ENCODE measurements around the gene SORCS2. TPM values are rescaled to one million over a fixed set of nuclear protein-coding genes. Genes with fewer than 3 reads are reported as not detected.

SORCS2 gene
- total and polyA plus RNA-seq, 2 donors (not counting 1 experiment from before 2014, with no cell fraction given) = not detected

DNA sequence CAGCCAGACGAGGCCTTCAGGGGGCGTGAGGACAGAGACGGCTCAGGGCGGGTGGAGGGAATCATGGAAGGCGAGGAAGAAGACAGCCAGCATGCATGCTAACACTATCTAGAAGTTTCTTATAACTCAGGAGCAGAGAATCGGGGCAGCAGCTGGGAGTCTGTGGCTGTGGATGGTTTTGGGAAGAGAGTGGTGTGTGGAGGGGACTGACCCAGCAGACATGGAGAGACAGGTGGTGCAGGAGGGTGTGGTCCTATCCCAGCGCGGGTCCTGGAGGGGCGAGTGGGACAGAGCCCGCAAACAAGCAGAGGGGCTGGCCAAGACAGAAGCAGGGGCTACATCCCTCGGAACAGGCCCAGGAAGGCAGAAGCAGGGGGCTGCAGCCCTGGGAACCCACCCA is 555.2 kb downstream of the SORCS2 start:
- Histone ChIP-seq H3K4me2 (replicated peaks; ENCODE audit: low read depth, low read length, poor library complexity, severe bottlenecking) (no peak overlapping the region), H3K27me3 (replicated peaks in 1 of 4; ENCODE audit: control extremely low read depth in 1 of 4, control insufficient read depth in 3 of 4, insufficient read depth in 4 of 4, low read length in 3 of 4) (no peaks in the 10 kb centered on the region), H3K36me3 (replicated peaks in 1 of 2; ENCODE audit: control extremely low read depth in 1 of 2, control insufficient read depth in 1 of 2, extremely low read depth in 1 of 2, insufficient read depth in 2 of 2, low read length in 1 of 2) (no peaks in the 10 kb centered on the region), H3K4me3 (ENCODE audit: control extremely low read depth in 1 of 5, extremely low read depth in 1 of 5, insufficient read depth in 1 of 5, low read depth in 2 of 5, low read length in 4 of 5) (no peak overlapping the region), H2AFZ (ENCODE audit: insufficient read depth, low read depth, low read length, poor library complexity, severe bottlenecking) (no peak overlapping the region), H4K20me1 (ENCODE audit: control insufficient read depth, insufficient read depth, low read length, poor library complexity, severe bottlenecking) (no peaks in the 10 kb centered on the region), H3K79me2 (ENCODE audit: control insufficient read depth, insufficient read depth, low read length) (no peaks in the 10 kb centered on the region), H3K4me1 (ENCODE audit: control insufficient read depth in 2 of 2, insufficient read depth in 2 of 2, low read length in 2 of 2) (no peaks in the 10 kb centered on the region), H3K9ac (ENCODE audit: low read length) (no peak overlapping the region), H3K27ac (ENCODE audit: low read length in 2 of 2) (no peak overlapping the region), H3K9me3 (ENCODE audit: control extremely low read depth in 1 of 3, control insufficient read depth in 2 of 3, insufficient read depth in 1 of 3, low read length in 2 of 3) (no peaks in the 10 kb centered on the region)
- ChIA-PET CTCF (no interaction called here), POLR2A (no interaction called here)
- TF ChIP-seq EZH2 (IDR thresholded peaks at IDR 0.05; ENCODE audit: borderline replicate concordance, insufficient read depth, low read depth, low read length, poor library complexity, severe bottlenecking) = no peak
- TF ChIP-seq, protein P1, sequence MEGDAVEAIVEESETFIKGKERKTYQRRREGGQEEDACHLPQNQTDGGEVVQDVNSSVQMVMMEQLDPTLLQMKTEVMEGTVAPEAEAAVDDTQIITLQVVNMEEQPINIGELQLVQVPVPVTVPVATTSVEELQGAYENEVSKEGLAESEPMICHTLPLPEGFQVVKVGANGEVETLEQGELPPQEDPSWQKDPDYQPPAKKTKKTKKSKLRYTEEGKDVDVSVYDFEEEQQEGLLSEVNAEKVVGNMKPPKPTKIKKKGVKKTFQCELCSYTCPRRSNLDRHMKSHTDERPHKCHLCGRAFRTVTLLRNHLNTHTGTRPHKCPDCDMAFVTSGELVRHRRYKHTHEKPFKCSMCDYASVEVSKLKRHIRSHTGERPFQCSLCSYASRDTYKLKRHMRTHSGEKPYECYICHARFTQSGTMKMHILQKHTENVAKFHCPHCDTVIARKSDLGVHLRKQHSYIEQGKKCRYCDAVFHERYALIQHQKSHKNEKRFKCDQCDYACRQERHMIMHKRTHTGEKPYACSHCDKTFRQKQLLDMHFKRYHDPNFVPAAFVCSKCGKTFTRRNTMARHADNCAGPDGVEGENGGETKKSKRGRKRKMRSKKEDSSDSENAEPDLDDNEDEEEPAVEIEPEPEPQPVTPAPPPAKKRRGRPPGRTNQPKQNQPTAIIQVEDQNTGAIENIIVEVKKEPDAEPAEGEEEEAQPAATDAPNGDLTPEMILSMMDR (IDR thresholded peaks at IDR 0.05) = no peak
- WGBS (ENCODE audit: insufficient coverage) = 91% methylated on average over 11 of the region's 11 CpGs
- DNase-seq (no peak), ATAC-seq (ENCODE audit: low read depth) (no peak)
- Mint-ChIP-seq H3K4me3 (no peak overlapping the region), H3K27ac (no peak overlapping the region), H3K4me1 (no peaks in the 10 kb centered on the region), H3K27me3 (peaks cover 7% of the 10 kb centered on the region), H3K9me3 (ENCODE audit: insufficient read depth) (no peaks in the 10 kb centered on the region)
- intact Hi-C loops (cut with micrococcal nuclease) = no loop called here

DNA sequence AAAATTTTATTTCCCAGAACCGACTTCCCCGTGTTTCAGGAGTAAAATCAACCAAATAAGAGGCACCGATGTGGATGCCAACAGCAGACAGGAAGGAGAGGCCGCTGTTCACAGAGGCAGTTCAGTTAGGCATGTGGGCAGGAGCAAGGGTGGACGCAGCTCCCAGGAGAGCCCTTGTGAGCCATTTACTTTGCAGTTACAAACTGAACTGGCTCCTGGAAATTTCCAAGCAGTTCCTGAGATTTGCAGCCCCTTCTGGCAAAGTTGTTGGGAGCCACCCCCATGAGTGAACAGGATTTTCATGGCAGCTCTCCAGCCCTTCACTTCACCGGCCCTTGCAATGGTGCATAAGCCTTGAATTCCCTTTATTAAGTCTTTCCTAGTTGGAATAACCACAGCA is 558.2 kb downstream of the SORCS2 start:
- no peak for TF ChIP-seq EZH2 (IDR thresholded peaks at IDR 0.05; ENCODE audit: borderline replicate concordance, insufficient read depth, low read depth, low read length, poor library complexity, severe bottlenecking)
- TF ChIP-seq, protein P1 (IDR thresholded peaks at IDR 0.05) = no peak
- intact Hi-C loops (cut with micrococcal nuclease) = no loop called here
- ChIA-PET CTCF (interaction anchor here (1.2 kb wide), 1 partner anchor 9 kb away, joined by 3 read pairs; no protein-coding TSS in a partner anchor), POLR2A (no interaction called here)
- Histone ChIP-seq H3K79me2 (ENCODE audit: control insufficient read depth, insufficient read depth, low read length) (no peaks in the 10 kb centered on the region), H2AFZ (ENCODE audit: insufficient read depth, low read depth, low read length, poor library complexity, severe bottlenecking) (no peak overlapping the region), H3K27ac (ENCODE audit: low read length in 2 of 2) (no peak overlapping the region), H3K4me3 (ENCODE audit: control extremely low read depth in 1 of 5, extremely low read depth in 1 of 5, insufficient read depth in 1 of 5, low read depth in 2 of 5, low read length in 4 of 5) (no peak overlapping the region), H3K4me1 (ENCODE audit: control insufficient read depth in 2 of 2, insufficient read depth in 2 of 2, low read length in 2 of 2) (no peaks in the 10 kb centered on the region), H3K9me3 (ENCODE audit: control extremely low read depth in 1 of 3, control insufficient read depth in 2 of 3, insufficient read depth in 1 of 3, low read length in 2 of 3) (peaks cover 0 to 3% (median 0%) of the 10 kb centered on the region in 3 donors), H3K9ac (ENCODE audit: low read length) (no peak overlapping the region), H4K20me1 (ENCODE audit: control insufficient read depth, insufficient read depth, low read length, poor library complexity, severe bottlenecking) (no peaks in the 10 kb centered on the region), H3K4me2 (replicated peaks; ENCODE audit: low read depth, low read length, poor library complexity, severe bottlenecking) (no peak overlapping the region), H3K36me3 (replicated peaks in 1 of 2; ENCODE audit: control extremely low read depth in 1 of 2, control insufficient read depth in 1 of 2, extremely low read depth in 1 of 2, insufficient read depth in 2 of 2, low read length in 1 of 2) (no peaks in the 10 kb centered on the region), H3K27me3 (replicated peaks in 1 of 4; ENCODE audit: control extremely low read depth in 1 of 4, control insufficient read depth in 3 of 4, insufficient read depth in 4 of 4, low read length in 3 of 4) (no peaks in the 10 kb centered on the region)
- ATAC-seq (ENCODE audit: low read depth) (no peak), DNase-seq (no peak)
- H3K4me3 Mint-ChIP-seq = no peak overlapping the region
- H3K9me3 Mint-ChIP-seq (ENCODE audit: insufficient read depth) = no peaks in the 10 kb centered on the region
- no peaks in the 10 kb centered on the region for H3K4me1 Mint-ChIP-seq
- H3K27me3 Mint-ChIP-seq = peaks cover 10% of the 10 kb centered on the region
- H3K27ac Mint-ChIP-seq = no peak overlapping the region
- 71% methylated on average over 6 of the region's 6 CpGs for WGBS (ENCODE audit: insufficient coverage)
